Liver (tissue), 9 donors: ENCODE measurements around the gene LINGO3. TPM values are rescaled to one million over a fixed set of nuclear protein-coding genes. Genes with fewer than 3 reads are reported as not detected.

Experiments used
- DNase-seq: peaks from one replicate; pipeline ENCODE4 v3.0.0-alpha.2; 2017; ENCODE audit warnings: low spot score
- H3K27ac ChIP-seq, 2 donors: one replicate each; pipeline ENCODE4 v1.7.0; 2013; ENCODE audit warnings: inconsistent platforms in 2 of 2, low read length in 2 of 2, control low read depth in 1 of 2, low read depth in 1 of 2, mild to moderate bottlenecking in 1 of 2
- H3K27me3 ChIP-seq, 4 donors: one replicate each; pipeline versions ENCODE4 v1.6.1 to v1.7.0; 2013; ENCODE audit warnings: low read length in 3 of 4, inconsistent platforms in 1 of 4, mild to moderate bottlenecking in 1 of 4, moderate library complexity in 1 of 4; ENCODE audit not compliant: control insufficient read depth in 4 of 4, insufficient read depth in 4 of 4
- H3K36me3 ChIP-seq, 4 donors: one replicate each; pipeline versions ENCODE4 v1.6.1 to v1.7.0; 2013; ENCODE audit warnings: low read length in 3 of 4, mild to moderate bottlenecking in 3 of 4, low read depth in 1 of 4, moderate library complexity in 1 of 4; ENCODE audit not compliant: control insufficient read depth in 4 of 4, insufficient read depth in 3 of 4
- H3K4me1 ChIP-seq, 4 donors: one replicate each; pipeline versions ENCODE4 v1.6.1 to v1.7.0; 2013; ENCODE audit warnings: low read length in 3 of 4, mild to moderate bottlenecking in 3 of 4, moderate library complexity in 1 of 4; ENCODE audit not compliant: control insufficient read depth in 4 of 4, insufficient read depth in 4 of 4
- H3K4me3 ChIP-seq, 3 donors: one replicate each; pipeline versions ENCODE4 v1.6.1 to v1.7.0; 2013; ENCODE audit warnings: low read length in 3 of 3, control low read depth in 1 of 3, low read depth in 1 of 3, mild to moderate bottlenecking in 1 of 3
- H3K9ac ChIP-seq, 2 donors: one replicate each; pipeline ENCODE4 v1.7.0; 2013; ENCODE audit warnings: low read length in 2 of 2, mild to moderate bottlenecking in 2 of 2, moderate library complexity in 2 of 2, control low read depth in 1 of 2, low read depth in 1 of 2
- H3K9me3 ChIP-seq, 4 donors: one replicate each; pipeline versions ENCODE4 v1.6.1 to v1.7.0; 2013; ENCODE audit warnings: low read length in 3 of 4; ENCODE audit not compliant: control insufficient read depth in 4 of 4
- EGR1 ChIP-seq, 2 donors: IDR thresholded peaks; 2 replicates each; pipeline ENCODE4 v1.6.1; 2016 to 2018; ENCODE audit warnings: antibody characterized with exemption in 2 of 2, low read depth in 2 of 2
- FOXA1 ChIP-seq: IDR thresholded peaks from 2 replicates; pipeline ENCODE4 v1.6.1; 2016; ENCODE audit warnings: antibody characterized with exemption
- FOXA2 ChIP-seq: IDR thresholded peaks from 2 replicates; pipeline ENCODE4 v1.6.1; 2016; ENCODE audit warnings: antibody characterized with exemption
- GABPA ChIP-seq, 2 donors: IDR thresholded peaks in 1 of 2; conservative IDR thresholded peaks in 1 of 2; 2 replicates each; pipeline ENCODE4 v1.6.1; 2016; ENCODE audit warnings: antibody characterized with exemption in 2 of 2, mild to moderate bottlenecking in 1 of 2, moderate library complexity in 1 of 2
- HNF4A ChIP-seq, 2 donors: conservative IDR thresholded peaks; 2 replicates each; pipeline ENCODE4 v1.6.1; 2016; ENCODE audit warnings: antibody characterized with exemption in 2 of 2, mild to moderate bottlenecking in 2 of 2
- HNF4G ChIP-seq: IDR thresholded peaks from 2 replicates; pipeline ENCODE4 v1.6.1; 2016; ENCODE audit warnings: antibody characterized with exemption
- JUND ChIP-seq, 2 donors: IDR thresholded peaks; 2 replicates each; pipeline ENCODE4 v1.6.1; 2016; ENCODE audit warnings: antibody characterized with exemption in 2 of 2
- NR2F2 ChIP-seq: IDR thresholded peaks from 2 replicates; pipeline ENCODE4 v1.6.1; 2016; ENCODE audit warnings: antibody characterized with exemption
- RAD21 ChIP-seq, 2 donors: IDR thresholded peaks; 2 replicates each; pipeline ENCODE4 v1.6.1; 2016; ENCODE audit warnings: antibody characterized with exemption in 2 of 2, mild to moderate bottlenecking in 2 of 2
- RXRA ChIP-seq, 2 donors: IDR thresholded peaks; 2 replicates each; pipeline ENCODE4 v1.6.1; 2017 to 2018; ENCODE audit warnings: antibody characterized with exemption in 2 of 2, mild to moderate bottlenecking in 1 of 2
- SP1 ChIP-seq: IDR thresholded peaks from 2 replicates; pipeline ENCODE4 v1.6.1; 2018; ENCODE audit warnings: antibody characterized with exemption, mild to moderate bottlenecking
- TAF1 ChIP-seq: conservative IDR thresholded peaks from 2 replicates; pipeline ENCODE4 v1.6.1; 2016; ENCODE audit warnings: antibody characterized with exemption, mild to moderate bottlenecking
- YY1 ChIP-seq: IDR thresholded peaks from 2 replicates; pipeline ENCODE4 v1.6.1; 2016; ENCODE audit warnings: antibody characterized with exemption, mild to moderate bottlenecking
- WGBS: extraction: QIAGEN DNeasy Blood & Tissue Kit; methylation state at CpG from one replicate; pipeline ENCODE4 v1.1.7; 2013; 5-methylcytosine and 5-hydroxymethylcytosine counted together
- polyA plus RNA-seq, 2 donors: library from polyadenylated mRNA; stranded (reverse) in 1 of 2; unstranded in 1 of 2; fragments of 200-250 nt in 1 of 2; fragments of >200 nt in 1 of 2; fragmentation: Nextera tagmentation in 1 of 2; extraction: Ambion mirVana in 1 of 2; gene quantifications; one replicate each; pipeline versions ENCODE4 v1.2.1 to v1.2.3, GENCODE V29; 2013 to 2015
- total RNA-seq, 2 donors: library from RNA; depleted of rRNA; stranded (reverse); fragments of >200 nt; gene quantifications; one replicate each; pipeline ENCODE4 v1.2.3, GENCODE V29; 2014
- TF ChIP-seq, protein P1 (sequence below): IDR thresholded peaks from 2 replicates; pipeline ENCODE4 v1.6.1; 2016; ENCODE audit warnings: antibody characterized with exemption
- TF ChIP-seq, protein P2 (sequence below): IDR thresholded peaks from 2 replicates; pipeline ENCODE4 v1.6.1; 2016; ENCODE audit warnings: antibody characterized with exemption
- TF ChIP-seq, protein P3 (sequence below): IDR thresholded peaks from 2 replicates; pipeline ENCODE4 v1.6.1; 2016; ENCODE audit warnings: antibody characterized with exemption
- TF ChIP-seq, protein P4 (sequence below): fragments of 150-350 bp; IDR thresholded peaks from 2 replicates; pipeline ENCODE4 v1.5.1; 2017; ENCODE audit warnings: improper control_type of control experiment, low read depth, low read length; ENCODE audit not compliant: missing input control
- TF ChIP-seq, protein P5 (sequence below): IDR thresholded peaks from 2 replicates; pipeline ENCODE4 v1.6.1; 2016; ENCODE audit warnings: antibody characterized with exemption, mild to moderate bottlenecking
- donor health status: healthy.
- donor health status: healthy.
- donor health status: healthy.
- donor health status: healthy.
- donor health status: healthy.

The LINGO3 gene
- total and polyA plus RNA-seq, 4 donors, result 0.02 to 0.08 (median 0.07) TPM

DNA sequence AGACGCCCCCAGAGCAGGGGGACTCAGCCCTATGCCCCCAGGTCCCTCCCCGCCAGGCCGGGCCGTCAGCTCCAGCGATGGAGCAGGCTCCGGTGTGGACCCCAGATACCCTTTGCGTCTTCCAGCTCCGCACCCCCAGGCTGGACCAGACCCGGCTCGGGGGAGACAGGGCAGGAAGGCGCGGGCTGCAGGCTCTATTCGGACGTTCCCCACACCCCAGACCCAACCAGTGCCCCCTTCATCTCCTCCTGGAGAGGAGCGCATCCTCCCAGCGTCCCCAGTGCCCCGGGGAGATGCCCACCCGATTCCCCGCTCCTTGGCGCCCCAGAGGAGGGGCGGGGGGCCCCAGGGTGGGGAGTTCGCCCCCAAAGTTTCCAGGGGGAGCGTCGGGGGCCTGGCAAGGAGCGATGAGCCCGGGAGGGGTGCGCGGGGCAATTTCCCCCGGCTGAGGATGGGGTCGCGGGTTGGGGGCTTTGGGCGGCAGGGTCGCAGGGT, 389 bp downstream of the LINGO3 start:
- Histone ChIP-seq H3K4me3 (peak overlapping the region in 1 of 3 donors; percentile 43), H3K27ac (no peak overlapping the region), H3K27me3 (peaks cover 0 to 6% (median 5%) of the 10 kb centered on the region in 4 donors), H3K4me1 (peaks cover 0 to 4% (median under 1%) of the 10 kb centered on the region in 4 donors), H3K36me3 (no peaks in the 10 kb centered on the region), H3K9ac (no peak overlapping the region), H3K9me3 (no peaks in the 10 kb centered on the region)
- TF ChIP-seq NR2F2 (no peak), SP1 (no peak), RXRA (IDR thresholded peaks at IDR 0.05) (no peak), FOXA1 (no peak), TAF1 (no peak), GABPA (IDR thresholded peaks at IDR 0.05 in 1 of 2, conservative IDR thresholded peaks at IDR 0.05 in 1 of 2) (no peak), YY1 (no peak)
- TF ChIP-seq, protein P1, sequence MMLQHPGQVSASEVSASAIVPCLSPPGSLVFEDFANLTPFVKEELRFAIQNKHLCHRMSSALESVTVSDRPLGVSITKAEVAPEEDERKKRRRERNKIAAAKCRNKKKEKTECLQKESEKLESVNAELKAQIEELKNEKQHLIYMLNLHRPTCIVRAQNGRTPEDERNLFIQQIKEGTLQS, result no peak
- TF ChIP-seq, protein P2, sequence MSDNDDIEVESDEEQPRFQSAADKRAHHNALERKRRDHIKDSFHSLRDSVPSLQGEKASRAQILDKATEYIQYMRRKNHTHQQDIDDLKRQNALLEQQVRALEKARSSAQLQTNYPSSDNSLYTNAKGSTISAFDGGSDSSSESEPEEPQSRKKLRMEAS, result no peak
- DNase-seq, result no peak
- WGBS, result 17% methylated on average over 33 of the region's 33 CpGs

DNA sequence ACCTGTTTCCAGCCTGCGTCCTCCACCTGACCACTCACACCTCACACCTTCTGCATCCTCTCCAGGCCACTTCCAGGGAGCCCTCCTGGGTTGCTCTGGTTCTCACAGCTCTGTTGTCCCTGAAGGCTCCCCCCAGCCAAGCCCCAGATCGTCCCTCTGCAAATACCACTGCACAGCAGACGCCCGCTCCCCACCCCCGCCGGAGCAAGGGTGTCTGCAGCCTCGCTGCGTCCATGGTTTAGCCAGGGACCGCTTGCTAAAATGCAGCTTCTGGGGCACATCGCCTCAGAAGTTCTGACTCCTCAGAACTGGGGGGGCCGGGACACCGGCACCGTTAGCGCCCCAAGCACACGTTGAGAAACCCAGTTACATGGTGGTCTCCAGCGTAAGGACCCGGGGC, 983 bp downstream of the LINGO3 start:
- H3K36me3 ChIP-seq, result no peaks in the 10 kb centered on the region
- H3K9me3 ChIP-seq, result no peaks in the 10 kb centered on the region
- H3K27me3 ChIP-seq, result peaks cover 0 to 3% (median 3%) of the 10 kb centered on the region in 4 donors
- H3K4me1 ChIP-seq, result peaks cover 0 to 8% (median under 1%) of the 10 kb centered on the region in 4 donors
- no peak overlapping the region for H3K9ac ChIP-seq
- H3K4me3 ChIP-seq, result no peak overlapping the region
- DNase-seq, result no peak
- TF ChIP-seq EGR1 (IDR thresholded peaks at IDR 0.05; ENCODE audit: low read depth in 2 of 2) (no peak), TAF1 (no peak), FOXA1 (no peak), JUND (IDR thresholded peaks at IDR 0.05) (no peak), YY1 (no peak)
- TF ChIP-seq, protein P3, sequence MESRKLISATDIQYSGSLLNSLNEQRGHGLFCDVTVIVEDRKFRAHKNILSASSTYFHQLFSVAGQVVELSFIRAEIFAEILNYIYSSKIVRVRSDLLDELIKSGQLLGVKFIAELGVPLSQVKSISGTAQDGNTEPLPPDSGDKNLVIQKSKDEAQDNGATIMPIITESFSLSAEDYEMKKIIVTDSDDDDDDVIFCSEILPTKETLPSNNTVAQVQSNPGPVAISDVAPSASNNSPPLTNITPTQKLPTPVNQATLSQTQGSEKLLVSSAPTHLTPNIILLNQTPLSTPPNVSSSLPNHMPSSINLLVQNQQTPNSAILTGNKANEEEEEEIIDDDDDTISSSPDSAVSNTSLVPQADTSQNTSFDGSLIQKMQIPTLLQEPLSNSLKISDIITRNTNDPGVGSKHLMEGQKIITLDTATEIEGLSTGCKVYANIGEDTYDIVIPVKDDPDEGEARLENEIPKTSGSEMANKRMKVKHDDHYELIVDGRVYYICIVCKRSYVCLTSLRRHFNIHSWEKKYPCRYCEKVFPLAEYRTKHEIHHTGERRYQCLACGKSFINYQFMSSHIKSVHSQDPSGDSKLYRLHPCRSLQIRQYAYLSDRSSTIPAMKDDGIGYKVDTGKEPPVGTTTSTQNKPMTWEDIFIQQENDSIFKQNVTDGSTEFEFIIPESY, result no peak
- no peak overlapping the region for H3K27ac ChIP-seq
- 54% methylated on average over 17 of the region's 17 CpGs for WGBS

DNA sequence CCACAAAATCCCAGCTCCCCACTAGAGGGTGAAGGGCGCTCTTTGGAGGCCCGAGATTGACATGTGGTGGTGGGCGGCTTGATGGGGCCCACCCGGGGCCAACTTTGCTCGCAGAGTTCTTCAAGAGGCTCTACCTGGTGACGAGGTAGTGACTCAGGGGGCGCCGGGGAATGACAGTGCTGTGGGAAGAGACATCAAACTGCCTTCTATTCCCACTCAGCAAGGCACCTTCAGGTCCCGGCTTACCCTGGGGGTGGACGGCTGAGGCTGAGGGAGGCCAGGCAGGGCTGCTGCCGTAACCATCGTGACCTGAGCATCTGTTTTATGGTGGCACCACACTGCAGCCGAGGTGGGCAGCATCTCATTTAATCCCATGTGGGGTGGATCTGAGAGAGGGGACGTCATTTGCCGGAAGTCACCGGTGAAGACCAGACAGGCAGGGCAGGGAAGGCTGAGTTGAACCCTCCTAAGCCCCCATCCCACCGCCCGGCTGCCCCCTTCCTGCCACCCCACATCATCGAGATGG, 1.6 kb downstream of the LINGO3 start:
- WGBS, result 75% methylated on average over 19 of the region's 19 CpGs
- DNase-seq, result no peak
- Histone ChIP-seq H3K4me3 (no peak overlapping the region), H3K27ac (no peak overlapping the region), H3K36me3 (no peaks in the 10 kb centered on the region), H3K9ac (no peak overlapping the region), H3K4me1 (peaks cover 0 to 8% (median under 1%) of the 10 kb centered on the region in 4 donors), H3K9me3 (no peaks in the 10 kb centered on the region), H3K27me3 (peaks cover 0 to 3% (median 3%) of the 10 kb centered on the region in 4 donors)
- TF ChIP-seq NR2F2 (no peak), SP1 (no peak), GABPA (IDR thresholded peaks at IDR 0.05 in 1 of 2, conservative IDR thresholded peaks at IDR 0.05 in 1 of 2) (no peak), EGR1 (IDR thresholded peaks at IDR 0.05; ENCODE audit: low read depth in 2 of 2) (no peak), RAD21 (IDR thresholded peaks at IDR 0.05) (no peak), HNF4A (conservative IDR thresholded peaks at IDR 0.05) (no peak), TAF1 (no peak), JUND (IDR thresholded peaks at IDR 0.05) (no peak), RXRA (IDR thresholded peaks at IDR 0.05) (no peak), YY1 (no peak), FOXA2 (no peak), FOXA1 (no peak), HNF4G (no peak)
- TF ChIP-seq, protein P4, sequence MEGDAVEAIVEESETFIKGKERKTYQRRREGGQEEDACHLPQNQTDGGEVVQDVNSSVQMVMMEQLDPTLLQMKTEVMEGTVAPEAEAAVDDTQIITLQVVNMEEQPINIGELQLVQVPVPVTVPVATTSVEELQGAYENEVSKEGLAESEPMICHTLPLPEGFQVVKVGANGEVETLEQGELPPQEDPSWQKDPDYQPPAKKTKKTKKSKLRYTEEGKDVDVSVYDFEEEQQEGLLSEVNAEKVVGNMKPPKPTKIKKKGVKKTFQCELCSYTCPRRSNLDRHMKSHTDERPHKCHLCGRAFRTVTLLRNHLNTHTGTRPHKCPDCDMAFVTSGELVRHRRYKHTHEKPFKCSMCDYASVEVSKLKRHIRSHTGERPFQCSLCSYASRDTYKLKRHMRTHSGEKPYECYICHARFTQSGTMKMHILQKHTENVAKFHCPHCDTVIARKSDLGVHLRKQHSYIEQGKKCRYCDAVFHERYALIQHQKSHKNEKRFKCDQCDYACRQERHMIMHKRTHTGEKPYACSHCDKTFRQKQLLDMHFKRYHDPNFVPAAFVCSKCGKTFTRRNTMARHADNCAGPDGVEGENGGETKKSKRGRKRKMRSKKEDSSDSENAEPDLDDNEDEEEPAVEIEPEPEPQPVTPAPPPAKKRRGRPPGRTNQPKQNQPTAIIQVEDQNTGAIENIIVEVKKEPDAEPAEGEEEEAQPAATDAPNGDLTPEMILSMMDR, result no peak
- TF ChIP-seq, protein P2, result no peak
- TF ChIP-seq, protein P5, sequence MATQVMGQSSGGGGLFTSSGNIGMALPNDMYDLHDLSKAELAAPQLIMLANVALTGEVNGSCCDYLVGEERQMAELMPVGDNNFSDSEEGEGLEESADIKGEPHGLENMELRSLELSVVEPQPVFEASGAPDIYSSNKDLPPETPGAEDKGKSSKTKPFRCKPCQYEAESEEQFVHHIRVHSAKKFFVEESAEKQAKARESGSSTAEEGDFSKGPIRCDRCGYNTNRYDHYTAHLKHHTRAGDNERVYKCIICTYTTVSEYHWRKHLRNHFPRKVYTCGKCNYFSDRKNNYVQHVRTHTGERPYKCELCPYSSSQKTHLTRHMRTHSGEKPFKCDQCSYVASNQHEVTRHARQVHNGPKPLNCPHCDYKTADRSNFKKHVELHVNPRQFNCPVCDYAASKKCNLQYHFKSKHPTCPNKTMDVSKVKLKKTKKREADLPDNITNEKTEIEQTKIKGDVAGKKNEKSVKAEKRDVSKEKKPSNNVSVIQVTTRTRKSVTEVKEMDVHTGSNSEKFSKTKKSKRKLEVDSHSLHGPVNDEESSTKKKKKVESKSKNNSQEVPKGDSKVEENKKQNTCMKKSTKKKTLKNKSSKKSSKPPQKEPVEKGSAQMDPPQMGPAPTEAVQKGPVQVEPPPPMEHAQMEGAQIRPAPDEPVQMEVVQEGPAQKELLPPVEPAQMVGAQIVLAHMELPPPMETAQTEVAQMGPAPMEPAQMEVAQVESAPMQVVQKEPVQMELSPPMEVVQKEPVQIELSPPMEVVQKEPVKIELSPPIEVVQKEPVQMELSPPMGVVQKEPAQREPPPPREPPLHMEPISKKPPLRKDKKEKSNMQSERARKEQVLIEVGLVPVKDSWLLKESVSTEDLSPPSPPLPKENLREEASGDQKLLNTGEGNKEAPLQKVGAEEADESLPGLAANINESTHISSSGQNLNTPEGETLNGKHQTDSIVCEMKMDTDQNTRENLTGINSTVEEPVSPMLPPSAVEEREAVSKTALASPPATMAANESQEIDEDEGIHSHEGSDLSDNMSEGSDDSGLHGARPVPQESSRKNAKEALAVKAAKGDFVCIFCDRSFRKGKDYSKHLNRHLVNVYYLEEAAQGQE, result no peak
- TF ChIP-seq, protein P1, result no peak
